Osteocyte (in vitro differentiated cells): ENCODE data around the gene EMSY. TPM values are rescaled to one million over a fixed set of nuclear protein-coding genes. Genes with fewer than 3 reads are reported as not detected.

Source experiments
- DNase-seq: peaks from one replicate; pipeline ENCODE4 v3.0.0; 2021; ENCODE audit warnings: mixed read lengths; ENCODE audit not compliant: unreplicated experiment; ENCODE audit errors: extremely low spot score
- H3K27ac Mint-ChIP-seq: one replicate; pipeline ENCODE4 v1.8.0; 2021; ENCODE audit warnings: mild to moderate bottlenecking, mixed read lengths; ENCODE audit not compliant: unreplicated experiment
- H3K27me3 Mint-ChIP-seq: one replicate; pipeline ENCODE4 v1.8.0; 2021; ENCODE audit warnings: mixed read lengths; ENCODE audit not compliant: unreplicated experiment
- H3K36me3 Mint-ChIP-seq: one replicate; pipeline ENCODE4 v1.8.0; 2021; ENCODE audit warnings: mixed read lengths; ENCODE audit not compliant: unreplicated experiment
- H3K4me1 Mint-ChIP-seq: one replicate; pipeline ENCODE4 v1.8.0; 2021; ENCODE audit warnings: mixed read lengths; ENCODE audit not compliant: unreplicated experiment
- H3K4me3 Mint-ChIP-seq: one replicate; pipeline ENCODE4 v1.8.0; 2021; ENCODE audit warnings: mild to moderate bottlenecking, moderate library complexity, mixed read lengths; ENCODE audit not compliant: unreplicated experiment
- H3K9me3 Mint-ChIP-seq: one replicate; pipeline ENCODE4 v1.8.0; 2021; ENCODE audit warnings: mixed read lengths; ENCODE audit not compliant: unreplicated experiment
- CTCF ChIP-seq: fragments of 200-600 bp; sonication (generic); IDR thresholded peaks from 2 replicates; pipeline ENCODE4 v1.5.0; 2021; ENCODE audit warnings: antibody characterized with exemption, mild to moderate bottlenecking, moderate library complexity
- total RNA-seq: library from RNA; stranded (reverse); gene quantifications from 2 replicates; pipeline ENCODE4 v1.2.1, GENCODE V29; 2021

EMSY gene
- total RNA-seq, 1 donor from 2014 or later = 23.8 TPM

- no peak for TF ChIP-seq CTCF
- Mint-ChIP-seq H3K36me3 (no peaks in the 10 kb centered on the region), H3K27ac (no peak overlapping the region), H3K9me3 (peaks cover 19% of the 10 kb centered on the region), H3K4me1 (peaks cover 18% of the 10 kb centered on the region), H3K27me3 (no peaks in the 10 kb centered on the region), H3K4me3 (no peak overlapping the region)
- DNase-seq = no peak
These were observed 116.4 kb downstream of the EMSY start for GRCh38 chr11:76561245-76561644.

- H3K4me1 Mint-ChIP-seq = peaks cover 24% of the 10 kb centered on the region
- H3K27ac Mint-ChIP-seq = no peak overlapping the region
- H3K27me3 Mint-ChIP-seq = no peaks in the 10 kb centered on the region
- H3K9me3 Mint-ChIP-seq = peaks cover 19% of the 10 kb centered on the region
- no peaks in the 10 kb centered on the region for H3K36me3 Mint-ChIP-seq
- H3K4me3 Mint-ChIP-seq = no peak overlapping the region
- DNase-seq = no peak
- no peak for TF ChIP-seq CTCF
These were observed 117.7 kb downstream of the EMSY start for GRCh38 chr11:76562541-76562940.

GRCh38 chr11:76564364-76564763 lies 119.5 kb downstream of the EMSY start:
- Mint-ChIP-seq H3K27ac (no peak overlapping the region), H3K36me3 (no peaks in the 10 kb centered on the region), H3K4me1 (peaks cover 22% of the 10 kb centered on the region), H3K4me3 (no peak overlapping the region), H3K9me3 (peaks cover 24% of the 10 kb centered on the region), H3K27me3 (no peaks in the 10 kb centered on the region)
- no peak for DNase-seq
- TF ChIP-seq CTCF = no peak

- no peak for DNase-seq
- Mint-ChIP-seq H3K36me3 (no peaks in the 10 kb centered on the region), H3K4me1 (peaks cover 8% of the 10 kb centered on the region), H3K27ac (no peak overlapping the region), H3K4me3 (no peak overlapping the region), H3K9me3 (peaks cover 24% of the 10 kb centered on the region), H3K27me3 (no peaks in the 10 kb centered on the region)
- no peak for TF ChIP-seq CTCF
These were observed 122.0 kb downstream of the EMSY start for GRCh38 chr11:76566811-76567210.

- H3K27me3 Mint-ChIP-seq = no peaks in the 10 kb centered on the region
- H3K9me3 Mint-ChIP-seq = peaks cover 24% of the 10 kb centered on the region
- no peaks in the 10 kb centered on the region for H3K36me3 Mint-ChIP-seq
- no peak overlapping the region for H3K4me3 Mint-ChIP-seq
- DNase-seq = no peak
- no peak for TF ChIP-seq CTCF
- H3K27ac Mint-ChIP-seq = no peak overlapping the region
- H3K4me1 Mint-ChIP-seq = peaks cover 8% of the 10 kb centered on the region
These were observed 122.4 kb downstream of the EMSY start for GRCh38 chr11:76567261-76567660.
